Posterior cingulate gyrus (tissue), 11 donors: Measurements from ENCODE around the gene CFAP107.
A peak's percentile ranks its signal among the peaks of the same experiment; 100 is the strongest.

Source experiments
- DNase-seq, 10 donors: peaks; one replicate each; pipeline versions ENCODE4 v3.0.0 to v3.0.0-alpha.2; 2020 to 2021; ENCODE audit warnings: mixed read lengths in 3 of 10
- intact Hi-C: fragments of 100-400 bp; cut with DNase I; formaldehyde crosslinking; loops from one replicate; pipeline ENCODE4 v1.15.1; 2023

CFAP107 gene

DNA sequence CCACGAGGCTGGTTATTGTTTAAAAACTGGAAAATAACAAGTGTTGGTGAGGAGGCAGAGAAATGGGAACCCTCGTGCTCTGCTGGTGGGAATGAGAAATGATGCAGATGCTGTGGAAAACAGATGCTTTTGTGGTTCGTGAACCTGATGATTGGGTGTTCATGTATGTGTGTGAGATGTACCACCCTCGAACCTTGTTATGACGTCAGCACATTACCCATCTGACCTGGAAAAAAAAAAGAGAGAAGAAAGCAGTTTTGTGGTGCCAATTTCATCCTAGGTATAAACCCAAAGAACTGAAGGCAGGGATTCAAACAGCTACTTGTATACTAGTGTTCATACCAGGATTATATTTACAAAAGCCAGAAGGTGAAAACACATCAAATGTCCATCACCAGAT, 6.4 kb upstream of the CFAP107 start:
- no peak for DNase-seq
- intact Hi-C loops = no loop called here

DNA sequence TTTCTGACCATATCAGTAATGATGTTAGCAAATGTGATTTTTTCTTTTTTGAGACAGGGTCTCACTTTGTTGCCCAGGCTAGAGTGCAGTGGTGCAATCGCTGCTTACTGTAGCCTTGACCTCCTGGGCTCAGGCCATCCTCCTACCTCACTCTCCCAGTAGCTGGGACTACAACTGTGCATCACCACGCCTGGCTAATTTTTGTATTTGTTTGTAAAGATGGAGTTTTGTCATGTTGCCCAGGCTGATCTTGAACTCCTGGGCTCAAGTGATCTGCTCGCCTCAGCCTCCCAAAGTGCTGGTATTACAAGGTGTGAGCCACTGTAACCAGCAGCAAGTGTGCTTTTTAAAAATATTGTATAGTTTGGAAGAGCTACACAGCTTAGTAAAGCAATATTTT, 4.1 kb upstream of the CFAP107 start:
- intact Hi-C loops = no loop called here
- DNase-seq = no peak

GRCh38 chr1:12745126-12745991, 641 bp upstream of the CFAP107 start:
- DNase-seq = no peak
- intact Hi-C loops = no loop called here

DNA sequence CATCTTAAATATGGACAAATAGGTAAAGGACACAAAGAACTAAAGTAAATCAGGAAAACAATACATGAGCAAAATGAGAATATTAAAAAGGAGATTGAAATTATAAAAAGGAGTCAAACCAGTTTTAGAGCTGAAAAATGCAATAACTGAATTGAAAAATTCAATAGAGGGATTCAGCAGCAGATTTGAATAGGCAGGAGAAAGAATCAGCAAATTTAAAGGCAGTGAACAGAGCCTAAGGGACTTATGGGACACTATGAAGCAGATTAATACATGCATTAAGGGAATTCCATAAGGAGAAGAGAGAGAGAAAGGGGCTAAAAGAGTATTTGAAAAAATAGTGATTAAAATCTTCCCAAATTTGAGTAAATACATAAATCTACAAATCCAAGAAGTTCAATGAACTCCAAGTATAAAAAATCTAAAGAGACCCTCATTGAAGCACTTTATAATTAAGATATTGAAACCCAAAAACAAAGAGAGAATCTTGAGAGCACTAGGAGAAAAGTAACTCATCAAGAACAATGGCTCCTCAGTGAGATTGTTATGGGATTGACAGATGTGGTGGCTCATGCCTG, 2.9 kb downstream of the CFAP107 start:
- no peak for DNase-seq
- intact Hi-C loops = no loop called here

GRCh38 chr1:12754738-12755137, 8.7 kb downstream of the CFAP107 start:
- intact Hi-C loops = no loop called here
- no peak for DNase-seq

- intact Hi-C loops = no loop called here
These were observed 10.3 kb downstream of the CFAP107 start for GRCh38 chr1:12756273-12756672.

GRCh38 chr1:12756768-12757413, 10.9 kb downstream of the CFAP107 start:
- DNase-seq = no peak
- intact Hi-C loops = no loop called here

More at GRCh38 chr1:12756273-12756672, 10.3 kb downstream of the CFAP107 start:
- DNase-seq = no peak

- intact Hi-C loops = no loop called here
- DNase-seq = no peak
These were observed 11.8 kb downstream of the CFAP107 start for GRCh38 chr1:12757836-12758235.

DNA sequence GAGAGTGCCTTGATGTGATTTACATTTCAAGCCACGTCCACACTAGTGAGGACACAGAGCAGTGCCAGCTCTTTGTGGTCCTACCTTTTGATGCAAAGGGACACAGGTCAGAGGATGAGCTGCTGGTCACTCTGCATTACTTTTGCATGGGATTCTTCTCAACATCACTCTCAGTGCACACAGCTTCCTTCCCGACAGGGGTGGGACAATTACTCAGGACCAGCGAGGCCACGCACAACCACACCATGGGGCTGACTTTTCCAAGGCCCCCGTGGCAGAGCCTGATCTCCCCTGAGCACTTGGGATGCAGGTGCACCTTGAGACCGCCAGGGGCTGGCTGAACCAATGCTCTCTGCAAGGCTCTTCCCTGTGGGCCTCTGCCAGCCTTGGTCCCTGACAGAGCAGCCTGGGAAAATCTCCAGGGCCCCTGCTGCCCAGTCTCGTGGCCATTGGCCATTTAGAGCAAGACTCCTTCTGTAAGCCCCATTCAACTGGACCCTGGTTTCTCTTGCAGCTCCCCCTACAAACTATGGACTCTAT, 14.3 kb downstream of the CFAP107 start:
- DNase-seq = no peak
- intact Hi-C loops = no loop called here

DNA sequence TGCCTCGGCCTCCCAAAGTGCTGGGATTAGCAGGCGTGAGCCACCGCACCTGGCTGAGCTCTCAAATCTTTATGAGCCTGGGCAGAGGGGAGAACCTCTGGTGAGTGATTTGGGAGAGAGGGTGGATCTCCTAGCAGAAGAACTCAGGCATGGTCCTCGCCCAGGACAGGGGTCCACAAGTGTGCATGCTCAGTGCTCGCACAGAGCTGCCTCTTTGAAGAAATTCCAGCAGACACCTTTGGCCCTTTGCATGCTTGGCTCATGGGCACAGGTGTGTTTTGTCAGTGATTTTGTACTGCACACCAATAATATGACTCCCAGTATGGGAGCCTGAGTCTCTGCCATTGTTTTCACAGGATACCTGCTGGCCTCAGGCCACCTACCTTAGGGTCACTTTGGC, 15.8 kb downstream of the CFAP107 start:
- intact Hi-C loops = no loop called here

GRCh38 chr1:12762766-12763165, 16.8 kb downstream of the CFAP107 start:
- no peak for DNase-seq
- intact Hi-C loops = no loop called here

More for the DNA sequence above, 15.8 kb downstream of the CFAP107 start:
- DNase-seq = no peak

DNA sequence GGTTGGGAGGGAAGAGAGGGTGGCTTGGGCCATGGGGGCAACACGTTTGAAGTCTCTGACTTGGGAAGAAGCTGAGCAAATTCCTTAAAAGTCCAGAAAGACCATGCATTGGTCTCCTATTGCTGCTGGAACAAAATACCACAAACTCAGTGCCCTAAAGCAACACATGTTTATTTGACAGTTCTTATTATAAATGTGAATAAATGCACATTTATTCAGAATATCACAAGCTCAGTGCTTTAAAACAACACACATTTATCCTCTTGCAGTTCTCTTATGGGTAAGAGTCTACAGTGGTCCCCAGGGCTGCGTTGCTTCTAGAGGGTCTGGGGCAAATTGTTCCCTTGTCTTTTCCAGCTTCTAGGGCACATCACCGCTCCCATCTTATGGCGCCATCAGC, 17.5 kb downstream of the CFAP107 start:
- intact Hi-C loops = no loop called here
- DNase-seq = no peak

- DNase-seq = no peak
- intact Hi-C loops = no loop called here
These were observed 18.0 kb downstream of the CFAP107 start for GRCh38 chr1:12764016-12764415.

- intact Hi-C loops = no loop called here
- no peak for DNase-seq
These were observed 23.0 kb downstream of the CFAP107 start for GRCh38 chr1:12769031-12769430.

- no peak for DNase-seq
- intact Hi-C loops = no loop called here
These were observed 24.0 kb downstream of the CFAP107 start for GRCh38 chr1:12769976-12770505.

GRCh38 chr1:12770620-12771019, 24.6 kb downstream of the CFAP107 start:
- no peak for DNase-seq
- intact Hi-C loops = no loop called here

GRCh38 chr1:12771186-12771585, 25.2 kb downstream of the CFAP107 start:
- DNase-seq = no peak
- intact Hi-C loops = no loop called here

GRCh38 chr1:12772520-12772919, 26.5 kb downstream of the CFAP107 start:
- intact Hi-C loops = no loop called here

DNA sequence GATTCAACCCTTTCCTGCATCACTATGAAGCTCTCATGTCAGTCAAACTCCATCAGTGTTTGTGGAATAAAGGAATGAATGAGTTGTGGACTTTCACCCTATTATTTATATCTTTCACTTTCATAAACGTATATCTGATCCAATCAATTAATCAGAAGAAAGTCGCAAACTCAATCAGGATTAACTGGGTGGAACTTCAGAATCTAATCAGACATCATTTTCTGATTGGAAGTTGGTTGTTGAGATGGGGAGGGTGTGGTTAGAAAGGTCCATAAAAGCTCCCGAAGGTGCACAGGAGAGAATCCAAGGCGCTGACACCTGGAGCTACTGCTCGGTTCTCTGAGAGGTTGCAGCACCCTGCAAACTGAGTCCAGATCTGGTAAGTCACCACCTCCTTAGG, 27.4 kb downstream of the CFAP107 start, which contains the start of gene PRAMEF12:
TSS of gene PRAMEF12 (plus strand) at position 301 of the 400 bp plus-strand sequence. CDS start 1,130 bp downstream, outside the sequence.
- intact Hi-C loops = no loop called here
- DNase-seq = no peak

More at GRCh38 chr1:12772520-12772919, 26.5 kb downstream of the CFAP107 start:
- no peak for DNase-seq

DNA sequence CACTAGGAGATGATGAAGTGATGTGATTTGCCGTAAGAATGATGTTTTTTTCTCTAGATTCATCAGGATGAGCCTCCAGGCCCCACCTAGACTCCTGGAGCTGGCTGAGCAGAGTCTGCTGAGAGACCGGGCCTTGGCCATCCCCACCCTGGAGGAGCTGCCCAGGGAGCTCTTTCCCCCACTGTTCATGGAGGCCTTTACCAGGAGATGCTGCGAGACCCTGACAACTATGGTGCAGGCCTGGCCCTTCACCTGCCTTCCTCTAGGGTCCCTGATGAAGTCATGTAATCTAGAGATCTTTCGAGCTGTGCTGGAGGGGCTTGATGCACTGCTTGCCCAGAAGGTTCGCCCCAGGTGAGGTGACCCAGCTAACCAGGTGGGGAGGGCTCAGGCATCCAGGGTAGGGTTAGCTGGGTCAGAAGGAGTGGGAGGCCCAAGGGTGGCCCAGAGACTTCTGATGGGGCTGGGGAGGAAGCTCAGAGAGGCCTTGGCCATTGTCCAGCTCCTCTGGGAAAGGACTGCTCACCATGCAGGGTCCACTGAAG, 28.9 kb downstream of the CFAP107 start:
- DNase-seq = peak in 1 of 10 donors; percentile 18
- intact Hi-C loops = no loop called here

- DNase-seq = no peak
These were observed 29.4 kb downstream of the CFAP107 start for GRCh38 chr1:12775443-12775842.

More at GRCh38 chr1:12775443-12775842, 29.4 kb downstream of the CFAP107 start:
- intact Hi-C loops = no loop called here
